HG03066 (cell line): ENCODE measurements around the gene GSC2.
A peak's percentile ranks its signal among the peaks of the same experiment; 100 is the strongest.

Experiments
- ATAC-seq: cut with Tn5 transposase; IDR thresholded peaks from one replicate; pipeline ENCODE4 v1.9.1; 2021; ENCODE audit warnings: low read depth; ENCODE audit not compliant: unreplicated experiment

The GSC2 gene

DNA sequence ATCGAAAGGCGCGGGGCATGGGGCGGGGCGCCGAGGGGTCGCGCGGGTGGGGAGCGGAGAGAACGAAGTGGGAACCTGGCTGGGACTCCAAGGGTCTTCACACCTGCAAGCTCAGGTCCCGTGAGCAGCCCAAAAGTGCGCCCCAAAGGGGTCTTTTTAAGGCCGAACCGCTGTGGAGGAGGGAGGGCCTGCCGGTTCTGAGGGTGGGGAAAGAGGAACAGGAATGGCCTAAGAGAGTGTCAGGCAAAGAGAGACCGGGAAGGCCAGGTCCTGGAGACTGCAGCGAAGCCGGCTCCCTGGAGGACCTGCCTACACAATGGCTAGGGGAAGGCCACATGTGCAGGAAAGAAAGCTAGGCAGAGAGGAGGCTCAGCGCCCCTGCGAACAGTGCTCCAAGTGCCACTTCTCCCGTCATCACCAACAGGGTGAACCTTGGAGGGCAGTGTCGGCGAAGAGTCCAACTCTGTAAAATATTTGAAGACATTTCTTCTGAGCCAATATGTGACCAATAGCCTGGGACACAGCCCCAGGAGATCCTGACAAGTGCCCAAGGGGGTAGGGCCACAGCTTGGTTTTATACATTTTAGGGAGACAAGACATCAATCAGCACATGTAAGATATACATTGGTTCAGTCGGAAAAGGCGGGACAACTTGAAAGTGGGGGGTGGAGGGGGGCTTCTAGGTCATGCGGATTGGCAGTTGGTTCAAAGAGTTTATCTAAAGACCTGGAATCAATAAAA lies 27.2 kb downstream of the GSC2 start:
- no peak for ATAC-seq

DNA sequence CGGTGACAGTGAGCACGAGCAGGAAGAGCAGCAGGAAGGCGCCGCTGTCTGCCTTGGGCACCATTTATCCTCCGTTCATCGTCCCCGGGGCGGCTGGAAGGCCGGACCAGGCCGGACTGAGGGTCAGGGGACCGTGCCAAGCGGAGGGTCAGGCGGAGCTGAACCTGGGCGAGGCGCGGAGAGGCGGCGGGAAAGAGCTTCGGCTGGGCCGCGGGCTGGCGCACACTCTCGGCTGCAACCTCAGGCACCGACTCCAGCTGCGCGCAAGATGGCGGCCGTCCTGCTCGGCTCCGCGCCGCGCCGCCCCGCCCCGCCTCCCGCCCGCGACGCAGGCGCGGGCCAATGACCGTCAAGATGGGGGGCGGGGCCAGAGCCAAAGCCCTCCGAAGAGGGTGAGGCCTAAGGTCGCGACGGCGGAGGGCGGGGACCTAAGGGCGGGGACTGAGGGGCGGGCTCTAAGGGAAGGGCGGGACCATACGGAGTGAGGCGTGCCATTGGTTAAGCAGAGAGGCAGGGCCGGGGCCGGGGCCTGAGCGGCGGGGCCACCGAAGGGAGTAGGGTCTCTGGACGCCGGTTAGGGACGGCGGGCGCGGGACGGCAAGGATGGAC lies 27.8 kb downstream of the GSC2 start, which contains the start of gene DGCR2:
DGCR2 (minus strand) TSS at position 270 of the 609 bp plus-strand sequence; CDS start at position 64, 206 bp downstream.
- ATAC-seq, result peak; percentile 80

DNA sequence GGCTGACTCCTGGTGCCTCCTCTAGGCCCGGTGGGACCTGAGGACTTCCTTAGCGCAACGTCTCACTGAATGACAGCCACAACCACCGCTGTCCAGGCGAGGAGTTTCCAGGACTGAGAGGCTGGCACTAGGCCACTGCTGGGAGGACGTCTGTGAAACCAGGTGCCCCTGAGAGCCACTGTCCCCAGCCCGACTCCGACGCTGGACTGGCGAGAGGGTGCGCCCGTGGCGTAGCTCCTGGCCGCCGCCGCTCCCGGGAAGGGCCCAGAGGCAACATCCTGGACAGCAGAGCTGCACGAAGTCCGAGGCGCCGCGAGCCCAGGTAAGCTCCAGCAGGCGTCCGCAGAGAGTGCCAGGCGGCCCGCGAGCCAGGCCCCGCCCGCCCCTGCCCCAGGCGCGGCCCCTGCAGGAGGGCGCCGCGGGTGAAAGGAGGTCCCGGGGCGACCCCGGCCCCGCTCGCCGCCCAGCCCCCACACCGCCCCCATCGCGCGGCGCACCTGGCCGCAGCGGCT lies 28.4 kb downstream of the GSC2 start:
- ATAC-seq, result peak; percentile 28

DNA sequence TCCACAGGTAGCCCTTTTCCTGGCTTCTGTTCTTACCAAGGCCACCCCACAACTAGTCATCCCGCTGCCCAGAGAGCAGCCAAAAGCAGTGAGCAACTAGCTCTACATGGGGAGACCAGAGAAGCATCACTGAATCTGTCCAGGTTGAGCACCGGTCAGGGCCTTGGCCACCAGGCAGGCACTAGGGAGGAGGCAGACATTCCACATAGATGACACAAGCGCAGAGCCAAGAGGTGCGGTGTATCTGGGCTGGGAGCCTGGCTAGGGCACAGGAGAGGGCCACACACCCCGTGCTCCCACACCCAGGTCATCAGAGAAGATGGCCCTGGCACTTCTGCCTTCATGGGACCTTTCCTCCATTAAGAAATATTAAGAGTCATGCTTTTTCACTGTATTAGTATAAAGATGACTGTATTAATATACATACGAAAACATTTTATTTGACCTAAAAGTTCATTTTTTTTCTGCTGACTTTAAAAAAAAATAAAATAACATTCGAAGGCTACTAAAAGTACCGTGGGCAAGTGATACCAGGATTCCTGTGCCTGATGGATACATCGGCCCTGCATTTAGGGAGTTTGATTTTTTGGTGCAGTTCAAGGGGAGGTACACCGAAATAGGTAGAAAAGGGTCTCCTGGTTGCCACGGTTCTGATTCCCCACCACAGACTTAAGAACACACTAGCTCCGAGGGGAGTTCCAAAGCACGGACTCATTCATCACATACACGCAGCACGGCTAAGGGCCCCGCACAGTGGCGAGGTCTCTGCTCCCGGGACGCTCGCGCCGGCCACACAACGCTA lies 29.1 kb downstream of the GSC2 start:
- no peak for ATAC-seq

DNA sequence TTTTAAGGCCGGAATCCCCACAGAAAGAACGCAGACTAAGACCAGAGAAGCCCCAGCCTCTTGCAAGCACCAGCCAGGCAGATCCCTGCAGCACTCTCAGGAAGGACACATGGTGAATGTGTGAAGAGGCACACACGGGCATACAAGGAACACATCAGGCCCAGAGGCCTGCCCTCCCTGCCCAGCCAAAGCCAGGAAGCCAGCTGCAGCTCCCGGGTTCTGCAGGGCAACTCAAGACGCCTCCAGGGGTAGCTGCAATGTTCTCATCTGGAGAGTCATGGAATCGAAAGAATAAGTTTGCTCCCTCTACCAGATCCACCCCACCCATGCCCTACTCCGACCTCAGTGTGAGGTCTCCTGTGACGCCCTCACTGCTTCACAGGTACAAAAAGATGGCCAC lies 30.1 kb downstream of the GSC2 start:
- ATAC-seq, result no peak

DNA sequence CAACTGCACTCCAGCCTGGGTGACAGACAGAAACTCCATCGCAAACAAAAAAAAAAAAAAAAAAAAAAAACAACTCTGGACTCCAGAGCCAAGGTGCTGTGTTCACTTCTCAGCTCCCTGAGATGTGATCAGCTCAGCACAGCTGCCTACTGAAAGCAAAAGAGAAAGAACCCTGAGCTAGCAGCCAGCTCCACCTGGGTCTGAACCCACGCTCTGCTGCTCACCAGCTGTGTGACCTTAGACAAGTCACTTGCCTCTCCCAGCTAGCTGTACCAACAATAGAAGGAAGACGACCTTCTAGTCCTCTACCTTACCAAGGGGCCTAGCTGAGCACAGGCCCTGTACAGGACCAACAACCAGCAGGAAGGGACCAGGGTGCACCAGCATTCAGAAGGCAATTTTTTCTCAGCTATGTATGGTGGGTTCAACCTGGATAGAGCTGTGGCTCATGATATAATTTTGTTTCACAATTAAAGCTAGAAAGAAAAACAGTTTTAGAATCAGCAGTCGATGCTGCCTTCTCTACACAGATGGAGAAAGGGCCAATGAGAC lies 31.7 kb downstream of the GSC2 start:
- no peak for ATAC-seq

DNA sequence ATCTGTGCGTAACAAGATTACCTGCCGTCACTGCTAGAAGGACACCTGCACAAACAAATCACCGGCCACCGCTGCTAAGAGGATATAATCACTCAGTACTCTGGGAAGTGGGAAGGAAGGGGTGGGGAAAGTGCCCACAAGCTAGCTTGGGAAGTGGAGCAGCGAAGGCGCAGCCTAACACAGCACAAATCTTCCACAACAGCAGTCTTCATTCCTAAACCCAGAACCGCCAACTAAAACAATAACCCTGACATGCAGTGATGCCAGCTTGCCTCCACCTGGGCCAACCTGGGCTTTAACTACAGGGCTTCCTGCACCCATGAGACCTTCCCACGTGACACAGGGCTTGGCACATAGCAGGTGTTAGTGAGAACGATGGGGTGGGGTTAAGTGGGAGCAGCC lies 33.0 kb downstream of the GSC2 start:
- no peak for ATAC-seq

DNA sequence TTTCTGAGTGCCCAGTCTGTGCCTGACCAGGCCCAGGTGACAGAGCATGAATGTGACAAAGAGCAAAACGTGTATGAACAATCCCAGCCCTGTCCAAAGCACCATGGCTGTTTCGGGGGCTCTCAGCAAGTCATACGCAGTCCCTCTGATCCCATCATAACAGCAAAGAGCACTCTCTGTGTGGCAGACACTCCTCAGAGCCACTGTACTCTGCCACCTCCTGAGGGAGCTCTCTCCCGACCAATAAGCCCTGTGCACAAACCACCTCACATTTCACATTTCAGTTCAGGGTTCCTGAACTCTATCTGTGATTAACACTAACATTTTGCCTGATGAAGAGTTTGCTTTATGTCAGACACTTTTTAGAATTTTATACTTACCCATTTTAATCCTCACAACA lies 34.5 kb downstream of the GSC2 start:
- no peak for ATAC-seq

DNA sequence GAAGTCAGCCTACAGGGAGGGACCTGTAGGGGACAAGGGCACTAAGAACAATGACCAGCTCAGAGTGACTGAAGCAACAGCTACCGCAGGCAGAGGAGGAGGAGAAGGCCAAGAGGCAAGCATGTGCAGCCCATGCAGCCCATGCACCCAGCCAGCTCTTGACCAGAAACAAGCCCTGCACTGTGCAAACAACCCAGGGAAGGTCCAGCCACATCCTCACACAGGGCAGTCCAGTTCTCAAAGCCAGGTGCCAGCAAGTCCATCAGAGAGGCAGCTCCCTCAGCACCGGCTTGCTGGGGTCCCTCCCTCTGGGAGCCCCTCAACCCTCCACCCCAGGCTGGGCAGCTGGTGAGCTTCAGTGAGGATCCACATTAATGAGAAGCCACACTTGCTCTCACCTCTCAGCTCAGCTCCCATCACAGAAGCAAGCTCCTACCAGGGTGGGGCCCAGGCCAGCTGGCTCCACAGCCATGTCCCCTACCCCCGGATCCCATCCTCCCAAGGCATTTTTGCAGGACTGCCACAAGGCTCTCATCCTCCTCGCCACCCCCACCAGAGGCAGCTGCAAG lies 35.0 kb downstream of the GSC2 start:
- ATAC-seq, result no peak

DNA sequence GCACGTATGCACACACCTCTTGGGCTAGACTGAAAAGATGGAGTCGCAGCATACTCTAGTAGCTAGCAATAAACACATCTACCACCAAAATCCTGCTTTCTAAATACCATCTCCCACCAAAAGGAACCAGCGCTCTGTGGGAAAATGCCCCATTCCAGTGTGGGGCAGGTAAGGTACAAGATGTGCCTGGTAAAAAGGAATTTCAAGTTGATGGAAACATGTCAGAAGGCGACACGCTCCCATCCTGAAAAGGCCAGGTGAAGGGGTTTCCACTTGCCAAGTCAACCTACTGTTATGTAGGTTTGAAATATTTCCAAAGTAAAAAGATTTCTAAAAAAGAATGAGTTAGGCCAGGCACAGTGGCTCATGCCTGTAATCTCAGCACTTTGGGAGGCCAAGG lies 36.7 kb downstream of the GSC2 start:
- no peak for ATAC-seq

DNA sequence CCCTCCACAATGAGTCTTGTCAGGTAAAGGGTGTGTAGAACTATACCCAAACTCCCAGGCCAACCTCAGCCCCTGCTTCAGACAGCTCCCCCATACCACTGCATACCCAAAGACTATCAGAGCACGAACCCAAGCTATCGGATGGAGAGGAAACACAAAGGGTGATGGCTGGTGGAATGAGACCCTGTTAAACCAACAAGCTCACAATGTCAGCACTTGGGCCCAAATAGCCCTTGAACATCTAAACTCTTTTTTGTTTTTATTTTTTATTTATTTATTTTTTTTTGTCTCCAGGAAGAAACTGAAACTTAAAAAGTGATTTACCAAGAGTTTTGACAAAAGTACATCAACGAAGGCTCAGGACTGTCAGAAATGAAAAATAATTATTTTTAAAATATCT lies 38.5 kb downstream of the GSC2 start:
- no peak for ATAC-seq

DNA sequence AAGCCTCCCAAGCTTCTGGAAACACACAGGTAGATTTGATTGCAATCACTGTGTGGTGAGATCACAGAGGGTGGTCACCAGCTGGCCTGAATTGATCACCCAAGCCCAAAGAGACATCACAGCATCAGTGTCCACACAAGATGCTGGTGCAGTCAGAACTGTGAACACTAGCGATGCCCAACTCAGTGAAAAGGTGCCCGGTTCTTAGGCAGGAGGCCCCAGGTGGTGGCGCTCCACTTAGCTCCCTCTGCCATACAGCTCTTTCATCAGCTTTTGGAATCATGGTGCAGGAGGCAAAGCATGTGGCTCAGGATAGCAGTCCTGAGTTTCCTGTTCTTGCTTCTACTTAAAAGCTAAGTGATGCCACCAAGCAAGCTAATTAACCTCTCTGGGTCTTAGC lies 39.0 kb downstream of the GSC2 start:
- ATAC-seq, result no peak

DNA sequence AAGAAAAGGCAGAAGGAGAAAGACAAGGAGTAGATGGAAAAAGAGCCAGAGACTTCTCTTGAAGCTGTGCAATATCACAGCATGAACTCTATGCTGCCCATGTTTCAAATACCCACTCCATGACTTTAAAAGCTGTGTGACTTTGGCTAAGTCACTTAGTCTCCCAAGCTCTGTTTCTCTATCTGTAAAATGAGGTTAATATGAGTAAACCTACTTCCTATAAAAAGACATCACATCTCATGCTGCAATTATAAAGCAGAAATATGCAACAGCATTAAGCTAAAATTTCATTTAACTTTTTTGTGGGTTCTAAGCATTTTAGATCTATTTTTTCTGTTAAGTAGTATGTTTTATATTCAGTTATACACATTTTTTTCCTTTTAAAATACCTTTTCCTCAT lies 39.4 kb downstream of the GSC2 start:
- no peak for ATAC-seq

DNA sequence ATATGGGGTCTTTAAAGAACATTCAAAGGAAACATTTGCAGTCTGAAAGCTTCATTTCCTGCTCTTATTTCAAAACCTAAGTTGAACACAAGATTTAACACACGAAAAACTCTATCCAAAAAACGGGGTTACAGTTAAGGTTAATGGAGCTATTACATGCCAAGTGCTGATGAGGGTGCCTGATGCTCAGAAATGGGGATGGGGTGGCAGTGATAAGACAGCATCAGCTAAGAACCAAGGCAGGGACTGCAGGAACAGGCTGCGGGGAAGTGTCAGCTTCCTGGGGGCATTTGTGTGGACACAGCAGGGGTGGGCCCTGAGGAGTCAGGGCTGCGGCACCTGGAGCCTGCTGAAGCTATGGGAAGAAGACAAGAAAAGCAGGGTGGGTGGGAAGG lies 40.0 kb downstream of the GSC2 start:
- ATAC-seq, result no peak

DNA sequence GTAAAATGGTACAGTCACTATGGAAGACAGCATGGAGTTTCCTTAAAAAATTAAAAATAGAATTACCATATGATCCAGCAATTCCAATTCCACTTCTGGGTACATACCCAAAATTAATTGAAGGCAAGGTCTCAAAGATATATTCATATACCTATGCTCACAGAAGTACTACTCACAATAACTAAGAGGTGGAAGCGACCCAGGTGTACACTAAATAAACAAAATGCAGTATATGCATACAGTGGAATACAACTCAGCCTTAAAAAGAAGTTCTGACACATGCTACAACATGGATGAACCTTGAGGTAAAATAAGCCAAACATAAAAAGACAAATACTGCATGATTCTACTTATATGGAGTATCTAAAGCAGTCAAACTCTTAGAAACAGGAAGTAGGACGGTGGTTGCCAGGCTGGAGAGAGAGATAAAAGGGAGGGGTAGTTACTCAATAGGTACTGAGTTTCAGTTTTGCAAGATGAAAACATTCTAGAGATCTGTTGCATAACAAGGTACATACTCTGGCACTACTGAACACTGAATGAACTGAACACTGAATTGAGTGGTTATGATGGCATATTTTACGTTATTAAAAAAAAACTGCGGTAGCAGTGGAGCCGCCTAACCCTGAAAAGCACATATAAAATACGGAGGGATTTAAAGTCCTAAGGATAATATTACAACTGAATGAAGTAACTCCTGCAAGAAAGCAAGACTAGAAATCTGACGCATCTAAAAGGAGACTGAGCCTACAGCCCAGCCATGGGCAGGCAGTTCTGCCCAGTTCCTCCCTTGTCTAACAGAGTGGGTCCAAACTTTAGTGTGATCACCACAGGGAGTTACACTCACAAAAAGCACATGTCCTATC lies 40.7 kb downstream of the GSC2 start:
- ATAC-seq, result peak; percentile 92

DNA sequence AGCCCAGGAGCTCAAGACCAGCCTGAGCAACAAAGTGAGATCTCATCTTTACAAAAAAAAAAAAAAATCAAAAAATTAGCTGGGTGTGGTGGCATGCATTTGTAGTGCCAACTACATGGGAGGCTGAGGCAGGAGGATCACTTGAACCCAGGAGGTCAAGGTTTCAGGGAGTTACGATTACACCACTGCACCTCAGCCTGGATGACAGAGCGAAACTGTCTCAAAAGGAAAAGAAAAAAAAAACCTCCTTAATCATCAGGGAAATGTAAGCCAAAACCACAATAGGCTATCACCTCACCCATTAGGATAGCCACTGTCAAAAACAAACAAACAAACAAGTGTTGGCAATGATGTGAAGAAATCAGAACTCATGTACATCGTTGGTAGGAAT lies 41.3 kb downstream of the GSC2 start:
- ATAC-seq, result no peak

DNA sequence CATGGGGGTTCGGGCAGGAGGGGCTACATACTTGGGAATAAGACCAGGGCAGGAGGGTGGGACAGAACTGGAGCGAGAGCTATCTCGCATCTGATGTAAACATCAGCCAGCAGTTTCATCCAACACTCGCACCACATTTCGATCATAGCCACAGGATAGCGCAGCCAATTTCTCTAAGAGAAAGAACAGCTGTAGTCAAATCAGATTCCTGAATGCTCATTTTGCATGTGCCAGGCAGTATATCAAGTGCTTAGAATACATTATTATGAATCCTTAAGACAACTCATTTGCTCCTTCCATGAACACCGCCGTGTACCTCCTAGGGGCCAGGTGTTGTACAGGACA lies 42.4 kb downstream of the GSC2 start:
- ATAC-seq, result no peak

DNA sequence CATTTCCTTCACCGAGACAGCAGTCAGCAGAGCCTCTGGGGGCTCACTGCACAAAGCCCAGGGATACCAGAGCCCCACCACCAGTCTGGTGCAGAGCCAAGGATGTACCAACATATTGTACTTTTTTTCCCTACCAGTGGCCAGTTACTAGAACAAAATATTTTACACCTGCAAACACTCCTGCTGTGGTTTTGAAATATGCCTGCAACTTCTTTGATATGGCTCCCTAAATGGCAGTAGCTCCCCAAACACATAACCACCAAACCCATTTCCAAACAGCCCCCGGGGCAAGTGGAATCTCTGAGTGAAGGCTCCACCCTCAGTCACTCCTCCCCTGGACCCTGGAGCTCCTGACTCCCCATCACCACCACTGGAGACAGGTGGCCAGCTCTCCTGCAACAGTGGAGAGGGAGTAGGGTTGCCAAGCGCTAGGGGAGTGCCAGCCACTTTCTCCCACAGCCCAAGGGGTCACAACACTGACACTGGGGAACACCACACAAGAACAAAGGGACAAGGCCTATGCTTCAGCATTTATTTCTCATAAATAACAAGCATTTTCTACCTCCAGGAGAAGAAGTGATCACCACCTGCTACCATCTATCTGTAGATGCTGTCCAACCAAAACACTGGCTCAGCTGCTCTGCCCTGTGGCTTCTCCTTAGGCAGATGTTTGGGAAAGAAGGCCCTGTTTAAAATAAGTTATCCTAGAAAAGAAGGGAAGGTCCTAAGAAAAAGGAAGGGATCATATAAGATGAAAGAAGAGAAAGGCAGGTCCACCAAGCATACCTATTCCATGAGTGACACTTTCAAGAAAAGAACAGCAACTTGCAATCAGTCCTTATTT lies 43.0 kb downstream of the GSC2 start:
- ATAC-seq, result no peak
